Prostate gland (tissue), 2 donors: ENCODE results near the gene AMFR.

Experiments used
- POLR2A ChIP-seq: fragments of 450-650 bp; IDR thresholded peaks from one replicate; pipeline ENCODE4 v1.6.1; 2016; ENCODE audit warnings: antibody characterized with exemption, mild to moderate bottlenecking
- POLR2AphosphoS5 ChIP-seq: sonication (generic); formaldehyde crosslinking; IDR thresholded peaks from one replicate; pipeline ENCODE4 v1.6.1; 2017; ENCODE audit warnings: antibody characterized with exemption
- TF ChIP-seq, protein P1 (sequence below), 4 experiments: fragments of 200-600 bp in 2 of 4; fragments of 450-650 bp in 2 of 4; sonication (generic) in 2 of 4; IDR thresholded peaks; 1 replicate in 3 of 4; 2 replicates in 1 of 4; pipeline ENCODE4 v1.5.1; 2016 to 2019; ENCODE audit warnings: antibody characterized with exemption in 4 of 4, mild to moderate bottlenecking in 2 of 4, moderate library complexity in 2 of 4

- TF ChIP-seq, protein P1, sequence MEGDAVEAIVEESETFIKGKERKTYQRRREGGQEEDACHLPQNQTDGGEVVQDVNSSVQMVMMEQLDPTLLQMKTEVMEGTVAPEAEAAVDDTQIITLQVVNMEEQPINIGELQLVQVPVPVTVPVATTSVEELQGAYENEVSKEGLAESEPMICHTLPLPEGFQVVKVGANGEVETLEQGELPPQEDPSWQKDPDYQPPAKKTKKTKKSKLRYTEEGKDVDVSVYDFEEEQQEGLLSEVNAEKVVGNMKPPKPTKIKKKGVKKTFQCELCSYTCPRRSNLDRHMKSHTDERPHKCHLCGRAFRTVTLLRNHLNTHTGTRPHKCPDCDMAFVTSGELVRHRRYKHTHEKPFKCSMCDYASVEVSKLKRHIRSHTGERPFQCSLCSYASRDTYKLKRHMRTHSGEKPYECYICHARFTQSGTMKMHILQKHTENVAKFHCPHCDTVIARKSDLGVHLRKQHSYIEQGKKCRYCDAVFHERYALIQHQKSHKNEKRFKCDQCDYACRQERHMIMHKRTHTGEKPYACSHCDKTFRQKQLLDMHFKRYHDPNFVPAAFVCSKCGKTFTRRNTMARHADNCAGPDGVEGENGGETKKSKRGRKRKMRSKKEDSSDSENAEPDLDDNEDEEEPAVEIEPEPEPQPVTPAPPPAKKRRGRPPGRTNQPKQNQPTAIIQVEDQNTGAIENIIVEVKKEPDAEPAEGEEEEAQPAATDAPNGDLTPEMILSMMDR (IDR thresholded peaks at IDR 0.05) = no peak
- no peak for TF ChIP-seq POLR2A
- TF ChIP-seq POLR2AphosphoS5 = no peak
These were observed 73.9 kb downstream of the AMFR start for GRCh38 chr16:56351481-56351880.
